ENCODE results near the gene FAM83D. TPM values are rescaled to one million over a fixed set of nuclear protein-coding genes. Genes with fewer than 3 reads are reported as not detected.
A peak's percentile ranks its signal among the peaks of the same experiment; 100 is the strongest.

The FAM83D gene
- 125 and 148 TPM in 2 replicates for total RNA-seq (2014; rRNA removed; shearing (Covaris generic))

- peak; percentile 99 for DNase-seq (ENCODE audit: low read depth)
Measured at GRCh38 chr20:38926142-38926933, at the start of gene FAM83D. FAM83D (plus strand) TSS chr20:38926417; CDS start chr20:38926443, 26 bp downstream.

GRCh38 chr20:38877483-38877882 lies 48.7 kb upstream of the FAM83D start:
- DNase-seq (ENCODE audit: low read depth), result no peak

- DNase-seq (ENCODE audit: low read depth), result no peak
Measured at GRCh38 chr20:38878866-38879265, 47.4 kb upstream of the FAM83D start.

- peak; percentile 81 for DNase-seq (ENCODE audit: low read depth)
Measured at GRCh38 chr20:38880952-38881735, 45.1 kb upstream of the FAM83D start.

GRCh38 chr20:38881806-38882440 lies 44.3 kb upstream of the FAM83D start:
- DNase-seq (ENCODE audit: low read depth), result no peak

GRCh38 chr20:38882600-38882999 lies 43.6 kb upstream of the FAM83D start:
- peak; percentile 26 for DNase-seq (ENCODE audit: low read depth)

GRCh38 chr20:38883081-38883980 lies 42.9 kb upstream of the FAM83D start:
- peak; percentile 89 for DNase-seq (ENCODE audit: low read depth)

- no peak for DNase-seq (ENCODE audit: low read depth)
Measured at GRCh38 chr20:38883981-38884733, 42.1 kb upstream of the FAM83D start.

- DNase-seq (ENCODE audit: low read depth), result no peak
Measured at GRCh38 chr20:38885357-38885756, 40.9 kb upstream of the FAM83D start.

- DNase-seq (ENCODE audit: low read depth), result no peak
Measured at GRCh38 chr20:38888059-38888831, 38.0 kb upstream of the FAM83D start.

GRCh38 chr20:38889050-38889449 lies 37.2 kb upstream of the FAM83D start:
- DNase-seq (ENCODE audit: low read depth), result no peak

- peak; percentile 41 for DNase-seq (ENCODE audit: low read depth)
Measured at GRCh38 chr20:38889792-38890496, 36.3 kb upstream of the FAM83D start.

- DNase-seq (ENCODE audit: low read depth), result peak; percentile 53
Measured at GRCh38 chr20:38890497-38890818, 35.8 kb upstream of the FAM83D start.

GRCh38 chr20:38892091-38892981 lies 33.9 kb upstream of the FAM83D start:
- no peak for DNase-seq (ENCODE audit: low read depth)

- DNase-seq (ENCODE audit: low read depth), result no peak
Measured at GRCh38 chr20:38893056-38893564, 33.1 kb upstream of the FAM83D start.

- DNase-seq (ENCODE audit: low read depth), result peak; percentile 42
Measured at GRCh38 chr20:38893565-38894090, 32.6 kb upstream of the FAM83D start.

GRCh38 chr20:38894091-38894847 lies 31.9 kb upstream of the FAM83D start:
- DNase-seq (ENCODE audit: low read depth), result peak; percentile 40
